ENCODE data around the gene TMEM98. TPM values are rescaled to one million over a fixed set of nuclear protein-coding genes. Genes with fewer than 3 reads are reported as not detected.
"Not testable (repeated sequence)": the region's sequence is repeated elsewhere in the genome, so short reads cannot be mapped to it uniquely, and the experiment has no call there.

Gene TMEM98
- total RNA-seq, 1 donor from 2014 or later = 10.1 TPM

DNA sequence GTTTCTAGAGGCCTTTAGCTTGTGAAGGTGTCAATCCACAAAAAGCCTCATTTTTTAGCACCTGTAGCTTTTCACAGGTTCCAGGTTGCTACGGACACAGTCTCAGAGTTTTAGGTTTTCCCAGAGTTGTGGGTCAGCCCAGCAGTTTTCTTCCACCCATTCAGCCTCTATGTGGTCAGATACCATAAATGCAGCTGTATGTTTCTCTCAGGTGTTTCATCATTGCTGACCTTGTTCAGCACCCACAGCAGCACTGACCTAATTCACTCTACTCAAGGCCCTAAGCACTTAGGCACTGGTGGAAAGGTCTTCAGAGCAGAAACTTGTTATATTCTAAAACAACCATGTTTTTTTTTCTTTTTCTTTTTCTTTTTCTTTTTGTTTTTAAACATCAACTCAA, 48.7 kb downstream of the TMEM98 start:
- Histone ChIP-seq H3K36me3 (no peaks in the 10 kb centered on the region), H3K27me3 (ENCODE audit: low read depth) (peaks cover 29% of the 10 kb centered on the region), H3K4me3 (no peak overlapping the region), H3K27ac (replicated peaks) (no peak overlapping the region), H3K4me1 (no peaks in the 10 kb centered on the region), H3K9me3 (replicated peaks) (peaks cover 7% of the 10 kb centered on the region)
- TF ChIP-seq, protein P1, sequence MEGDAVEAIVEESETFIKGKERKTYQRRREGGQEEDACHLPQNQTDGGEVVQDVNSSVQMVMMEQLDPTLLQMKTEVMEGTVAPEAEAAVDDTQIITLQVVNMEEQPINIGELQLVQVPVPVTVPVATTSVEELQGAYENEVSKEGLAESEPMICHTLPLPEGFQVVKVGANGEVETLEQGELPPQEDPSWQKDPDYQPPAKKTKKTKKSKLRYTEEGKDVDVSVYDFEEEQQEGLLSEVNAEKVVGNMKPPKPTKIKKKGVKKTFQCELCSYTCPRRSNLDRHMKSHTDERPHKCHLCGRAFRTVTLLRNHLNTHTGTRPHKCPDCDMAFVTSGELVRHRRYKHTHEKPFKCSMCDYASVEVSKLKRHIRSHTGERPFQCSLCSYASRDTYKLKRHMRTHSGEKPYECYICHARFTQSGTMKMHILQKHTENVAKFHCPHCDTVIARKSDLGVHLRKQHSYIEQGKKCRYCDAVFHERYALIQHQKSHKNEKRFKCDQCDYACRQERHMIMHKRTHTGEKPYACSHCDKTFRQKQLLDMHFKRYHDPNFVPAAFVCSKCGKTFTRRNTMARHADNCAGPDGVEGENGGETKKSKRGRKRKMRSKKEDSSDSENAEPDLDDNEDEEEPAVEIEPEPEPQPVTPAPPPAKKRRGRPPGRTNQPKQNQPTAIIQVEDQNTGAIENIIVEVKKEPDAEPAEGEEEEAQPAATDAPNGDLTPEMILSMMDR (IDR thresholded peaks at IDR 0.05; ENCODE audit: borderline replicate concordance) = no peak
- intact Hi-C loops (cut with micrococcal nuclease) = no loop called here
- no peak for DNase-seq

DNA sequence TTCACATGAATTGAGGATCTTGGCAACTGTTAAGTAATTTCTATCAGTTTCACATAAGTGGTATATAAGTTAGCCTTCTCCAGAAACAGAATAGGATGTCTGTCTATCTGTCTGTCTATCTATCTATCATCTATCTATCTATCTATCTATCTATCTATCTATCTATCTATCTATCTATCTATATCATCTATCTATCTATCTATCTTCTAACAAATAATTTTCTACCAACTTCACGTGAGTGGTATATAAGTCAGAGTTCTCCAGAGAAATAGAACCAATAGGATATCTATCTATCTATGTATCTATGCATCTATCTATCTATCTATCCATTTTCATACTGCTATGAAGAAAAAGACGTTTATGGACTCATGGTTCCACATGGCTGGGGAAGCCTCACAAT, 52.3 kb downstream of the TMEM98 start:
- H3K4me3 ChIP-seq = no peak overlapping the region
- H3K4me1 ChIP-seq = no peaks in the 10 kb centered on the region
- H3K27ac ChIP-seq (replicated peaks) = no peak overlapping the region
- no peak for DNase-seq
- no peaks in the 10 kb centered on the region for H3K36me3 ChIP-seq
- intact Hi-C loops (cut with micrococcal nuclease) = no loop called here
- TF ChIP-seq, protein P1 (IDR thresholded peaks at IDR 0.05; ENCODE audit: borderline replicate concordance) = no peak
- H3K9me3 ChIP-seq (replicated peaks) = peaks cover 21% of the 10 kb centered on the region
- H3K27me3 ChIP-seq (ENCODE audit: low read depth) = peaks cover 39% of the 10 kb centered on the region

DNA sequence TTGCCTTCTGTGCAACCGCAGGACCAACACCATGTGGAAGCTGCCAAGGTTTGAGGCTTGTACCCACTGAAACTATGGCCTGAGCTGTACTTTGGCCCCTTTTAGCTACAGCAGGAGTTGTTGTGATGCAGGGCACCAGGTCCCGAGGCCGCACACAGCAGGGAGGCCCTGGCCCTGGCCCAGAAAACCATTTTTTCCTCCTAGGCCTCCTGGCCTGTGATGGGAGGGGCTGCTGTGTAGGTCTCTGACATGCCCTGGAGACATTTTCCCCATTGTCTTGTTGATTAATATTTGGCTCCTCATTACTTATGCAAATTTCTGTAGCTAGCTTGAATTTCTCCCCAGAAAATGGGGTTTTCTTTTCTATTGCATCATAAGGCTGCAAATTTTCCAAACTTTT, 53.7 kb downstream of the TMEM98 start:
- H3K4me3 ChIP-seq; H3K27ac ChIP-seq (replicated peaks); intact Hi-C loops (cut with micrococcal nuclease); H3K36me3 ChIP-seq; H3K4me1 ChIP-seq; DNase-seq: not testable (repeated sequence)
- H3K9me3 ChIP-seq (replicated peaks) = peaks cover 21% of the 10 kb centered on the region
- H3K27me3 ChIP-seq (ENCODE audit: low read depth) = peaks cover 46% of the 10 kb centered on the region

DNA sequence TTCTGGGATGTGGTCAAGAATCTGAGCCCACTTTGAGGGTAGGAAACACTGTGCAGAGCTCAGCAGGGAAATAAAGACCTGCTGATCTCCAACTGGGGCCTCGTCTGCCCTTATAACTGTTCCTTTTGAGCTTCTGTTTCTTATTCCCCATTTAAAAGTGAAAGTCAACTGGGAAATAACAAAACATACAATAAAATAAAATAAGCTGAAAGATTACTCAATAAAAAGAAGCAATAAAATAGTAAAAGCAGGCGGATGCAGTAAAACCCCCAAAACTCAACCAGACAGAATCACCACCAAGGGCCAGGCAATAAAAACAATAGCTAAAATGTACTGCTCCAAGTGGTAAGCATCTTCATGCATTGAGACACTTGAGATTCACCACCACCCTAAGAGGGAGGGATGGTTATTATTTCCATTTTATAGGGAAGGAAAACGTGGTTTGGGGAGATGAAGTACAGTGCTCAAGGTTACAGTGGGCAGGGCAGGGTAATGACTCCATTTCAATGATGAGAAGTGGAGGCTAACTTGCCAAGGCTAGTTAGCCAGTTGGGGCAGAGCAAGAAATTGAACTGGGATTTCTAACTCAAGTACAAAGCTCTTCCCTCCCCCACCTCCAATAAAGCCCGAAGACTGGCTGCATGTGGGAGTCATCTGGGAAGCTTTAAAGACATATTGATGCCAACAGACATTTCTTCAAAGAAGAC, 57.2 kb downstream of the TMEM98 start:
- Histone ChIP-seq H3K4me1 (no peaks in the 10 kb centered on the region), H3K27ac (replicated peaks) (no peak overlapping the region), H3K36me3 (no peaks in the 10 kb centered on the region), H3K9me3 (replicated peaks) (peaks cover 45% of the 10 kb centered on the region), H3K27me3 (ENCODE audit: low read depth) (peaks cover 30% of the 10 kb centered on the region), H3K4me3 (no peak overlapping the region)
- TF ChIP-seq, protein P1 (IDR thresholded peaks at IDR 0.05; ENCODE audit: borderline replicate concordance) = no peak
- intact Hi-C loops (cut with micrococcal nuclease) = no loop called here
- DNase-seq = no peak

DNA sequence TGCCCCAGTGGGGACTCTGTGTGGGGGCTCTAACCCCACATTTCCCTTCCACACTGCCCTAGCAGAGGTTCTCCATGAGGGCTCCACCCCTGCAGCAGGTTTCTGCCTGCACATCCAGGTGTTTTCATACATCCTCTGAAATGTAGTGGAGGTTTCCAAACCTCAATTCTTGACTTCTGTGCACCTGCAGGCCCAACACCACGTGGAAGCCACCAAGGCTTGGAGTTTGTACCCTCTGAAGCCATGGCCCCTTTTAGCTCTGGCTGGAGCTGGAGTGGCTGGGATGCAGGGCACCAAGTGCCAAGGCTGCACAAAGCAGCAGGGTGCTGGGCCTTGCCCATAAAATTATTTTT, 59.5 kb downstream of the TMEM98 start:
- H3K4me3 ChIP-seq; H3K4me1 ChIP-seq; intact Hi-C loops (cut with micrococcal nuclease); DNase-seq; H3K36me3 ChIP-seq; H3K27ac ChIP-seq (replicated peaks): not testable (repeated sequence)
- Histone ChIP-seq H3K9me3 (replicated peaks) (peaks cover 30% of the 10 kb centered on the region), H3K27me3 (ENCODE audit: low read depth) (peaks cover 28% of the 10 kb centered on the region)

DNA sequence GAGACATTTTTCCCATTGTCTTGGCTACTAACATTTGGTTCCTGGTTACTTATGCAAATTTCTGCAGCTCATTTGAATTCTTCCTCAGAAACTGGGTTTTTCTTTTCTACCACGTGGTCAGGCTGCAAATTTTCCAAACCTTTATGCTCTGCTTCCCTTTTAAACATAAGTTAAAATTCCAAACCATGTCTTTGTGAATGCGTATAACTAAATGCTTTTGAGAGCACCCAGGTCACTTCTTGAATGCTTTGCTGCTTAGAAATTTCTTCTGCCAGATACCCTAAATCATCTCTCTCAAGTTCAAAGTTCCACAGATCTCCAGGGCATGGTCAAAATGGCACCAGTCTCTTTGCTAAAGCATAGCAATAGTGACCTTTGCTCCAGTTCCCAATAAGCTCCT, 59.9 kb downstream of the TMEM98 start:
- DNase-seq; H3K4me3 ChIP-seq; intact Hi-C loops (cut with micrococcal nuclease); H3K36me3 ChIP-seq; H3K27ac ChIP-seq (replicated peaks); H3K4me1 ChIP-seq: not testable (repeated sequence)
- Histone ChIP-seq H3K9me3 (replicated peaks) (peaks cover 29% of the 10 kb centered on the region), H3K27me3 (ENCODE audit: low read depth) (peaks cover 28% of the 10 kb centered on the region)

DNA sequence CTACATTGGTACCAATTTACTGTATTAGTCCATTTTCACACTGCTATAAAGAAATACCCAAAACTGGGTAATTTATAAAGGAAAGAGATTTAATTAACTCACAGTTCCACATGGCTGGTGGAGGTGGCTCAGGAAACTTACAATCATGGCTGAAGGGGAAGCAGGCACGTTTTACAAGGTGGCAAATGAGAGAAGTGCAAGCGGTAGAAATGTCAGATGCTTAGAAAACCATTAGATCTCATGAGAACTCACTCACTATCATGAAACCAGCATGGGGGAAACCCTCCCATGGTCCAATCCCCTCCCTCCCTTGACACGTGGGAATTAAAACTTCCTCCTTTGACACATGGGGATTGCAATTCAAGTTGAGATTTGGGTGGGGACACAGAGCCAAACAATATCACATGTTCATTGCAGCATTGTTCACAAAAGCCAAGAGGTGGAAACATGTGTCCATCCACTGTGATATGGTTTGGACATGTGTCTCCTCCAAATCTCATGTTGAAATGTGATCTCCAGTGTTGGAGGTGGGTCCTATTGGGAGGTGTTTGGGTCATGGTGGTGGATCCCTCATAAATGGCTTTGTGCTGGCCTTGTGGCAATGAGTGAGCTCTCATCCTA, 60.6 kb downstream of the TMEM98 start:
- Histone ChIP-seq H3K4me3 (no peak overlapping the region), H3K27me3 (ENCODE audit: low read depth) (peaks cover 31% of the 10 kb centered on the region), H3K27ac (replicated peaks) (no peak overlapping the region), H3K9me3 (replicated peaks) (peaks cover 25% of the 10 kb centered on the region), H3K36me3 (no peaks in the 10 kb centered on the region), H3K4me1 (no peaks in the 10 kb centered on the region)
- no peak for DNase-seq
- intact Hi-C loops (cut with micrococcal nuclease) = no loop called here
- TF ChIP-seq, protein P1 (IDR thresholded peaks at IDR 0.05; ENCODE audit: borderline replicate concordance) = no peak

Data from left ventricle myocardium inferior (tissue), 1 donor.